Pancreas (tissue), 10 donors: ENCODE data around the gene EAPP. TPM values are rescaled to one million over a fixed set of nuclear protein-coding genes. Genes with fewer than 3 reads are reported as not detected.

Experiments
- ATAC-seq, 4 donors: fragments of 200-7000 bp; cut with Tn5 transposase; one replicate each; pipeline versions ENCODE4 v1.8.0 to v1.9.1; 2020; ENCODE audit warnings: mild to moderate bottlenecking in 4 of 4, moderate library complexity in 4 of 4
- DNase-seq, 6 donors: peaks; one replicate each; pipeline ENCODE4 v3.0.0-alpha.2; 2020
- FAIRE-seq: peaks from 2 replicates; lab custom pipeline; 2012; peaks lifted over from hg19 to GRCh38; lab: Jason Lieb, UNC
- H3K27ac ChIP-seq, 4 donors: fragments of 200-600 bp; sonication (generic); 1 replicate in 3 of 4; 2 replicates in 1 of 4; pipeline versions ENCODE4 v1.5.0 to v1.8.0; 2020
- H3K27me3 ChIP-seq, 4 donors: fragments of 200-600 bp; one replicate each; pipeline ENCODE4 v1.8.0; 2021
- H3K36me3 ChIP-seq, 3 donors: fragments of 200-600 bp; sonication (generic) in 1 of 3; one replicate each; pipeline versions ENCODE4 v1.5.0 to v1.8.0; 2020 to 2021
- H3K4me1 ChIP-seq, 3 donors: fragments of 200-600 bp; one replicate each; pipeline ENCODE4 v1.8.0; 2021
- H3K4me3 ChIP-seq, 4 donors: fragments of 200-600 bp; sonication (generic) in 2 of 4; one replicate each; pipeline versions ENCODE4 v1.5.0 to v1.8.0; 2020 to 2021
- H3K9me3 ChIP-seq, 4 donors: fragments of 200-600 bp; one replicate each; pipeline ENCODE4 v1.8.0; 2021
- WGBS, 2 donors: extraction: QIAGEN DNeasy Blood & Tissue Kit; methylation state at CpG; one replicate each; pipeline ENCODE4 v1.1.7; 2013; 5-methylcytosine and 5-hydroxymethylcytosine counted together
- intact Hi-C, 3 donors: fragments of 100-400 bp; cut with DNase I; formaldehyde crosslinking; loops; one replicate each; pipeline versions ENCODE4 v1.11.1 to v1.14.2; 2022
- polyA plus RNA-seq, 2 donors: library from polyadenylated mRNA; stranded (reverse); fragments of 200-250 nt; gene quantifications; one replicate each; pipeline ENCODE4 v1.2.3, GENCODE V29; 2013
- total RNA-seq, 6 donors: library from RNA; stranded (reverse); fragmentation: NEBNext Ultra II Directional in 4 of 6; extraction: Animal tissue kit (Norgen Biotek cat#: 25700) in 4 of 6; gene quantifications; one replicate each; pipeline versions ENCODE4 v1.2.1 to v1.2.4, GENCODE V29; 2021 to 2023
- TF ChIP-seq, protein P1 (sequence below), 4 donors: fragments of 200-600 bp; sonication (generic) in 3 of 4; IDR thresholded peaks; one replicate each; pipeline versions ENCODE4 v1.5.0 to v1.8.0; 2021; ENCODE audit warnings: antibody characterized with exemption in 4 of 4
- donor health status: healthy with polysubstance abuse.
- donor health status: DM: no; HTN: no; CAD: no; lungs with moderate emphysema.
- donor health status: DM: no; HTN: no; CAD: no.
- donor health status: control.
- donor health status: control.
- donor health status: Bipolar disorder and iron deficiency.
- donor health status: DM: yes; HTN: yes; CAD: no.
- donor health status: DM: no; HTN: no; CAD: no.
- donor health status: DM: no; HTN: no; CAD: no.
- donor health status: DM: yes; HTN: yes; CAD: no.

EAPP gene
- total and polyA plus RNA-seq, 8 donors, result 9.9 to 24.7 (median 15.4) TPM

DNA sequence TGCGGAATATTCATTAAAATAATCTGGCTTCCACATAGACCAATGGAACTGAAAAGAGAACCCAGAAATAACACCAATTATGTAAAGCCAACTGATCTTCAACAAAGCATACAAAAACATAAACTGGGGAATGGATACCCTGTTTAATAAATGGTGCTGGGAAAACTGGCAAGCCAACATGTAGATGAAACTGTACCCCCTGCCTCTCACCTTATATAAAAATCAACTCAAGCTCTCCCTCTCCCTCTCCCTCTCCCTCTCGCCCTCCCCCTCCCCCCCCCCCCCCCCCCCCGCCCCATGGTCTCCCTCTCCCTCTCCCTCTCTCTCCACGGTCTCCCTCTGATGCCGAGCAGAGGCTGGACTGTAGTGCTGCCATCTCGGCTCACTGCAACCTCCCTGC, 64.3 kb downstream of the EAPP start:
- 80 to 100% methylated on average over 2 to 5 of the region's 6 CpGs for WGBS, 2 donors
- intact Hi-C loops, result no loop called here
- no peak for DNase-seq
- TF ChIP-seq, protein P1, sequence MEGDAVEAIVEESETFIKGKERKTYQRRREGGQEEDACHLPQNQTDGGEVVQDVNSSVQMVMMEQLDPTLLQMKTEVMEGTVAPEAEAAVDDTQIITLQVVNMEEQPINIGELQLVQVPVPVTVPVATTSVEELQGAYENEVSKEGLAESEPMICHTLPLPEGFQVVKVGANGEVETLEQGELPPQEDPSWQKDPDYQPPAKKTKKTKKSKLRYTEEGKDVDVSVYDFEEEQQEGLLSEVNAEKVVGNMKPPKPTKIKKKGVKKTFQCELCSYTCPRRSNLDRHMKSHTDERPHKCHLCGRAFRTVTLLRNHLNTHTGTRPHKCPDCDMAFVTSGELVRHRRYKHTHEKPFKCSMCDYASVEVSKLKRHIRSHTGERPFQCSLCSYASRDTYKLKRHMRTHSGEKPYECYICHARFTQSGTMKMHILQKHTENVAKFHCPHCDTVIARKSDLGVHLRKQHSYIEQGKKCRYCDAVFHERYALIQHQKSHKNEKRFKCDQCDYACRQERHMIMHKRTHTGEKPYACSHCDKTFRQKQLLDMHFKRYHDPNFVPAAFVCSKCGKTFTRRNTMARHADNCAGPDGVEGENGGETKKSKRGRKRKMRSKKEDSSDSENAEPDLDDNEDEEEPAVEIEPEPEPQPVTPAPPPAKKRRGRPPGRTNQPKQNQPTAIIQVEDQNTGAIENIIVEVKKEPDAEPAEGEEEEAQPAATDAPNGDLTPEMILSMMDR (IDR thresholded peaks at IDR 0.05), result no peak
- no peaks in the 10 kb centered on the region for H3K27me3 ChIP-seq
- H3K27ac ChIP-seq, result no peak overlapping the region
- ATAC-seq, result no peak
- no peaks in the 10 kb centered on the region for H3K9me3 ChIP-seq
- H3K4me1 ChIP-seq, result no peaks in the 10 kb centered on the region
- no peak overlapping the region for H3K4me3 ChIP-seq
- no peaks in the 10 kb centered on the region for H3K36me3 ChIP-seq
- no peak for FAIRE-seq

DNA sequence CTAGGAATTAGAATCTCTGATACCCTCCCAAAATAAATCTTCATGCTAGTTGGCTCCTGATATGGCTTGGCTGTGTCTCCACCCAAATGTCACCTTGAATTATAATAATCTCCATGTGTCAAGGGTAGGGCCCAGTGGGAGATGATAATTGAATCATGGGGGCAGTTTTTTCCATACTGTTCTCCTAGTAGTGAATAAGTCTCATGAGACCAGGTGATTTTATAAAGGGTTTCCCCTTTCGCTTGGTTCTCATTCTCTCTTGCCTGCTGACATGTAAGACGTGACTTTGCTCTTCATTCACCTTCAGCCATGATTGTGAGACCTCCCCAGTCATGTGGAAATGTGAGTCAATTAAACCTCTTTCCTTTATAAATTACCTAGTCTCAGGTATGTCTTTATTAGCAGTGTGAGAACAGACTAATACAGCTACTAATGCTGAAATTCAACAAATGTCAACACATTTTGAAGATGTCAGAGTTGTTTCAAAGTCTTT, 65.3 kb downstream of the EAPP start:
- Histone ChIP-seq H3K36me3 (no peaks in the 10 kb centered on the region), H3K9me3 (no peaks in the 10 kb centered on the region), H3K27me3 (no peaks in the 10 kb centered on the region), H3K4me3 (no peak overlapping the region), H3K27ac (no peak overlapping the region), H3K4me1 (no peaks in the 10 kb centered on the region)
- FAIRE-seq (no peak), ATAC-seq (no peak), DNase-seq (no peak)
- WGBS, 2 donors, result 76 to 80% methylated on average over 2 of the region's 2 CpGs
- intact Hi-C loops, result no loop called here
- TF ChIP-seq, protein P1 (IDR thresholded peaks at IDR 0.05), result no peak

DNA sequence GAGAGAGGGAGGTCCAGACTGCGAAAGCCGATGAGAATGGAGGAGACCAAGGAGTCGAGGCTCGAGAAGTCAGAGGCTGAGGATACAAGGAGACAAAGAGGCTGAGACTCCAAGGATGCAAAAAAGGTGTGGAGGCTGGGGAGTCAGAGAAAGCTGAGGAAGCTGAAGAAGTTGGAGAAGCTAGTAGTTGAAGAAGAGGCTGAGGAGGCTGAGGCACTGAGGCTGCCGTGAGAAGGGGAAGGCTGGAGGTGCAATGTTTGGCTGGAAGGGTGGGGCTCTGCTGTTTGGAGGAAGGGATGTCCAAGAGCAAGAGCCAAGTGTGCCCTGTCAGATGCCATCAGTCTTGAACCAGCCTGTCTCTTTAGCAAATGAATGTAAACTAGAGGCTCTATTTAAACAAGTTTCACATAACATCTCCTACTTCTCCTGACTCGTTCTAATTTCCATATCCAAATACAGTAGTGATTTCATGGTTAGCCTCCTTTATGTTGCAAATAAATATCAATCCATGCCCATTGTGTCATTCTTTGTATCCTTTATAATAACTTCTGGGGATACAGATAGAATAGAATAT, 66.7 kb downstream of the EAPP start:
- TF ChIP-seq, protein P1 (IDR thresholded peaks at IDR 0.05), result no peak

DNA sequence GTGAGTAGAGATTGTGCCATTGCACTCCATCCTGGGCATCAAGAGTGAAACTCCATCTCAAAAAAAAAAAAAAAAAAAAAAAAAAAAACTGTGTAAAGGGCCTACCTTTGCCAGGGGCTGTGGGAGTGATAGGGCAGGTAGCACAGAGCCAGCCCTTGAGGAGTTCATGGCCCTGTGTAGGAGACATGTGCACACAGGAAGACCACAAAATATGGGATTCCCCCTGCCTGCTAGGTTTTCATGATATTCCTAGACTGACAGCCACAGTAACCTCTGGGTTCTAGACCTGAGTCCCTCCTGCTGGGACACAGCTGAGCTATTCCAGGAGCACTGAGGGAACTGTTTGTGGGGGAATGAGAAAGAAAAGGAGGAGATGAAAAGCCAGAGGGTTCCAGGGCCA, 69.2 kb downstream of the EAPP start:
- H3K4me1 ChIP-seq, result no peaks in the 10 kb centered on the region
- FAIRE-seq (no peak), ATAC-seq (no peak), DNase-seq (no peak)
- intact Hi-C loops, result no loop called here
- TF ChIP-seq, protein P1 (IDR thresholded peaks at IDR 0.05), result no peak
- H3K9me3 ChIP-seq, result no peaks in the 10 kb centered on the region
- no peak overlapping the region for H3K4me3 ChIP-seq
- no peak overlapping the region for H3K27ac ChIP-seq
- no peaks in the 10 kb centered on the region for H3K27me3 ChIP-seq
- H3K36me3 ChIP-seq, result no peaks in the 10 kb centered on the region

More for the DNA sequence above, 66.7 kb downstream of the EAPP start:
- H3K4me3 ChIP-seq, result no peak overlapping the region
- WGBS, 2 donors, result 68 to 85% methylated on average over 6 of the region's 6 CpGs
- intact Hi-C loops, result no loop called here
- H3K27ac ChIP-seq, result no peak overlapping the region
- DNase-seq (no peak), ATAC-seq (no peak), FAIRE-seq (no peak)
- H3K9me3 ChIP-seq, result no peaks in the 10 kb centered on the region
- H3K4me1 ChIP-seq, result no peaks in the 10 kb centered on the region
- no peaks in the 10 kb centered on the region for H3K36me3 ChIP-seq
- no peaks in the 10 kb centered on the region for H3K27me3 ChIP-seq

DNA sequence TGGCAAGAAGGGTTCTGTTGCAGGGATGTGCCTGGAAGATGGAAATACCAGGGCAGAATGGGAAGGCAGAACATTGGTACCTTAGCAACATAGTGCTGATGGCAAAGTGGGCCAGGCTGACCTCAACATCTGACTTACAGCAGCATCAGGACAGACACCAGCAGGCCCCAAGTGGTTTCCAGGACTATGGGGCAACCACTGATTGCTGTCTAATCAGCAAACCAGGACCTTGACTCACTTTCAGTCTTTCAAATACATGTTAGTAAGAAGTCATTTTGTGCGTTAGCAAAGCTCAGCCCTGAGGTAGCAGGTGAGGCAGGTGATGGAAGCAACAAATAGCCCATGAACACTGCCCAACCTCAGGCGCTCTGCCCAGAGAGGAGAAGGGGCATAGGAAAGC, 72.8 kb downstream of the EAPP start:
- Histone ChIP-seq H3K4me3 (no peak overlapping the region), H3K27ac (no peak overlapping the region), H3K9me3 (no peaks in the 10 kb centered on the region), H3K27me3 (no peaks in the 10 kb centered on the region), H3K36me3 (no peaks in the 10 kb centered on the region), H3K4me1 (no peaks in the 10 kb centered on the region)
- intact Hi-C loops, result no loop called here
- 94 to 100% methylated on average over 2 of the region's 2 CpGs for WGBS, 2 donors
- TF ChIP-seq, protein P1 (IDR thresholded peaks at IDR 0.05), result no peak
- no peak for DNase-seq
- FAIRE-seq, result no peak
- ATAC-seq, result no peak
